RKO (cell line): ENCODE measurements around the gene TNP1.
A peak's percentile ranks its signal among the peaks of the same experiment; 100 is the strongest.

Experiments used
- DNase-seq: peaks from one replicate; pipeline ENCODE4 v3.0.0-alpha.2; 2016; ENCODE audit warnings: low spot score

Gene TNP1

GRCh38 chr2:216873573-216873972, 13.7 kb upstream of the TNP1 start:
- DNase-seq: no peak

DNA sequence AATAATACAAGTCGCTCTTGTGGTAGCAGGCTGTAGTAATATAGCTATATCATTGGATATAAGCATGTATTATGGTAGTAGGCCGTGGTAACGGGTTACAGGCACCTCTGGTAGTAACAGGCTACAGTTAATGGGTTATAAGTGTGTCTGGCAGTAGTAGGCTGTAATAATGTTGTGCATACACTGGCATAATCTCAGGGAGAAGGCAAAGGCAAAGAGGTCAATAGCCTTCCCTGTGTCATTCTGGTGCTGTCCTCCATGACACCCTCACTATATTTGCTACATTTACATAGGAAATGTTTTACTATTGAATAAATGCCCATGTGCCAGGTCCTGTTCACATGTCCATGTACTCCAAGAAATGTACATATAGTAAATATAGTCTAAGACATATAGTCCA, 12.8 kb upstream of the TNP1 start:
- no peak for DNase-seq

- DNase-seq: no peak
Observed at GRCh38 chr2:216872040-216872439, 12.2 kb upstream of the TNP1 start.

DNA sequence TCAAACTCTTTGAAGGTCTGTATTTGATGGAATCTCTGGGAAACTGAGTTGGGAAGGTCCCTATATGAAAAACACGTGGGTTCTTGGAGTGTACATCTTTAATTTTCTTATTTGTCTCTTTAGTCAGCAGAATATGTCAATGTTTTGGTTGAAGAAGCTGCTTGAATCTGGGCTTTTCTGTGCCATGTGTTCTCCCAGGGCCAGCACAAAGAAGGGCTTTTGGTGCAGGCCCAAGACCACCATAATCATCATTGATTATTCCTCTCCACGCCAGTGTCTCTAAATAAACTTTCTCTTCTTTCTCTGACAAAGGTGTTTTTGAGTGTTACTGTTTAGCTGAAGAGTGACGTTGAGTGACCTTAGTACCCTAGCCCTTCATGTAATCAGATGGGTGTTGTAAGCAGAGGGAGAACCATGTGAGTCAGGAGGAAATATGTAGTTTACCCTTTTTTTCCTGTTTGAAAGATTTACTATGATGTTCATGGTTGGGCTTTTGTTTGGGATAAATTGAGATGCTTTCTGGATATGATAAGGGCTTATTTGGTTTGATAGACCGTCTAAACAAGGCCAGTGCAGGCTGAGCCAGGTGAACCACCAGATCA, 11.6 kb upstream of the TNP1 start:
- DNase-seq: no peak

DNA sequence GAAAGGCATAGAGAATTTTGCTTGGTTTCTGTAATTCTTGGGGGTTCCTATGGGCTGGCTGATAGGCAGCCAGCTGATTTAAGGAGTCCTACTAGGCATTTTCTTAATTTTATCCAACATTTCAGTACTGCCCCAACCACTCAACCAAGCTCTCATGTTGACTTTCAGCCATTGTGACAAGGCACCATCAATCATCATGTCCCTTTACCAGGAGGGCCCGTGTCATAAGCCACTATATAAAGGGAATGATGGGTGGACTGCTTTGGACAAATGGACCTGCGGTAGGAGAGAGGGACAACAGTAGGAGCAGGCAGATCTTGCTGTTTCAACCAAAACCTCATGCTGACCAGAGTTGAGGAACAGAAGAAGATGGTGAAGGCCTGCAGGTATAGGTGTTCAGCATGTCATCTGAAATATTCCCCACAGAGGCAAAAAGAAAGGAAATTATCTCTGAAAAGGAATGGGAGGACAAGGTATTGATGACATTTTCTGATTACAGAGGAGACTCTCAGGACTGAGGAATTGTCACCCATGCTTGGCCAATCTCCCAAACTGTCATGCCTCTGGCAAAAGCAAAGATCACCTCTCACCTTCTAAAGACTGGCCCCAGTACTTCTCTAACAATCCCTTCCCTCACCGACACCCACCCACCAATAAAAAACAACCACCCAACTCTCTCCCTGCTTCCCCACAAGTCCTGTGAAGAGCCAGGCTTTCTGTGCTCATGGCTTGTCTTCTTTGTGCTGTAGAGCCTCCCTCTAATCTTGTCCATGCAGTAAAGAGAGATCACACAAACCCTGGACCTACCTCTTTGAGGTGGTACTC, 10.9 kb upstream of the TNP1 start:
- no peak for DNase-seq

GRCh38 chr2:216866515-216867095, 6.7 kb upstream of the TNP1 start:
- no peak for DNase-seq

- no peak for DNase-seq
Observed at GRCh38 chr2:216865658-216866057, 5.8 kb upstream of the TNP1 start.

- no peak for DNase-seq
Observed at GRCh38 chr2:216863946-216864345, 4.1 kb upstream of the TNP1 start.

DNA sequence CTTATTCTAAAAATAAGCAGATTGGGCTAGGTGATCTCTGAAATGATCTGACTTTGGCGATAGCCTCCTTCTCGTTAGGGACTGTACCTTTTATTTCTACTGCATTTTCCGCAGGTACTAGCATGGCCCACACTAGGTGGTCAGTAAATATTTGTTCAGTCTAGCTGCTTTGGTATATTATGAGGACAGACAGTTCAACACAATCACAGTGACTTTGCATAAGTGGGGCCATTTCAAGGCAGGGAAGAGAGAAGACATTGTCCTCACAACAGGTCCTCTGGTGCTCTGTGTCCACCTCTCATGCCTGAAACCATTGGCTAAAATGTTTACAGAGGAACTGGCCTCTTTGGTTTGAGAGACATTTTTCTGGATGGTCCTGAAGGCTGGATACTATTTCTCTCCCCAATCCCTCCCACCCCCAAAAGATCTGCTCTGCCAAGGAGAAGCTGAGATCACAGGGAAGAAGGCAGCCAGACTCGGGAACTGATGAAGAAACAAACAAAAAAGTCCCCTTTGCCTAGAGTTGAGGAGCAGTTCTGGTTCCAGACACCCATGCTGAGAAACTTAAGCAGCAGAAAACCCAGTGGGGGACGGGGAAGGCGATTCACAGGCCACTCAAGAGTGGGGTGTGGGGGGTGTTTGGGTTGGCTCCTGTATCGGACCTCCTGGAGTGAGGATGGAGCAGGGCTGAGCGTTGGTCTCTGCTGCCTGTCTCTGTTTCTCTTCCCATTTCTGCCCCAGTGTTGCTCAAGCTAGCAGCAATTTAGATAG, 2.9 kb upstream of the TNP1 start:
- DNase-seq: no peak

DNA sequence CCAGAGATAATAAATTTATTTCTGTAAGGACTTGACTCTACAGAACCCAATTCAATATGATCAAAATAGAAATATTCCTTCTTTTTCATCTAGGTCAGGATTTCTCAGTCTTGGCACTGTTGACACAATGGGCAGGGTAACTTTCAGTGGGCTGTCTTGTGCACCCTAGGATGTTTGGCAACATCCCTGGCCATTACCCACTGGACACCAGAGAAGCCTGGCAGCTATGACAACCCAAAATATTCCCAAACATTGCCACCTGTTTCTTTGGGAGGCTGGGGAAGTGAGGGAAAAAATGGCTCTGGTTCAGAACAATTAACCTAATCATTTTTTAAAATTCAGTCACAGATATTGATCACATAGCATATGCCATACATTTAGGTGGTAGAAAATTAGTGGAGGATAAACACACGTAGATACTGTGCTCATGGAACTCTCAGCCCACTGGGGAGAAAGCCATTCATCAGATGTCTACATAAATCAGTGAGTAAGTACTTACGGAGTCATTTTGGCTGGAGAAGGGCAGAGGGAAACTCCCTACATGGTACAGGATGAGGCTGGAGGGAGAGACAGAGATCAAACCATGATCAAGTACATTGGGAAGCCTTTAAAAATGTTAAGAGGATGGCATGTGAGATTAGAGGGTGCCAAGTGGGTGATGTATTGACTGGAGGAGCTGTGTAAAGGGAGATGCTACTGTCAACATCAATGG, 718 bp upstream of the TNP1 start:
- DNase-seq: no peak

DNA sequence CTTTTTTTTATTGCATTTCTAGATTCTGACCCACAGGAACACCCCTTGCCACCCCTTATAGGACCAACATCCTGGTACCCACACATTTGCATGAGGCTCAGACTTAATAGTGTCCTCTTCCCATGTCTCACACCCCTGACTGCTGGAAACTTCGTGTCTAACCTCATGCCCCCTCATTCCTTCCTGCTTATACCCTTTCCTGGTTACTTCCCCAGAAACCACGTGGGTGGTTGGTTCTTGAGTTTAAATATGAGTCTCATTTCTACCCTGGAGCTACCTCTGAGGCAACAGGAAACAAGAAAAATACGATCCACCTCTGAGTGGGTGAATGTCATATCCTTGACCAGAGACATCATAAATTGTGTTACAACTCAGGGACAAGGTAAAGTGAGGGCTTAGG, 1.6 kb downstream of the TNP1 start:
- DNase-seq: no peak

DNA sequence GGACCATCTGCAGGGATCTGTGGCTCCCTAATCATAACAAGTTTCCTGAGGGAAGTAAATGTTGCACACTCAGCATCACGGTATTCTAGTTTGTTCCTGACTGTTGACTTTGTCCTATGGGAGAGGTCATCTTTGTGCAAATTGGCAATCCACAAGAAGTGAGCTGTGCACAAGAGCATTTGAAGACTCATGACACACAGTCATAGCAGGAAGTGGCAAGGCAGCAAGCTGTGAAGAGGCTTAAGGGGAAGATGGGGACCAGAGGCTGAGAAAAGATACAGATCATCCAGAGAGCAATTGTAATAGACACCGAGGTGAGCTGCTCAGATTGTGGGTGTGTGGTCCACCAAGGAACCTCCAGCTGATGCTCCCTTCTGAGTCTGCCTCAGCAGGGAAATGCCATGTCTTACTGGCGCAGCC, 2.7 kb downstream of the TNP1 start:
- DNase-seq: peak; percentile 27

GRCh38 chr2:216856406-216857065, 3.3 kb downstream of the TNP1 start:
- no peak for DNase-seq

GRCh38 chr2:216855605-216856004, 4.3 kb downstream of the TNP1 start:
- no peak for DNase-seq

- DNase-seq: no peak
Observed at GRCh38 chr2:216855079-216855478, 4.8 kb downstream of the TNP1 start.

- DNase-seq: no peak
Observed at GRCh38 chr2:216851486-216852090, 8.3 kb downstream of the TNP1 start.

DNA sequence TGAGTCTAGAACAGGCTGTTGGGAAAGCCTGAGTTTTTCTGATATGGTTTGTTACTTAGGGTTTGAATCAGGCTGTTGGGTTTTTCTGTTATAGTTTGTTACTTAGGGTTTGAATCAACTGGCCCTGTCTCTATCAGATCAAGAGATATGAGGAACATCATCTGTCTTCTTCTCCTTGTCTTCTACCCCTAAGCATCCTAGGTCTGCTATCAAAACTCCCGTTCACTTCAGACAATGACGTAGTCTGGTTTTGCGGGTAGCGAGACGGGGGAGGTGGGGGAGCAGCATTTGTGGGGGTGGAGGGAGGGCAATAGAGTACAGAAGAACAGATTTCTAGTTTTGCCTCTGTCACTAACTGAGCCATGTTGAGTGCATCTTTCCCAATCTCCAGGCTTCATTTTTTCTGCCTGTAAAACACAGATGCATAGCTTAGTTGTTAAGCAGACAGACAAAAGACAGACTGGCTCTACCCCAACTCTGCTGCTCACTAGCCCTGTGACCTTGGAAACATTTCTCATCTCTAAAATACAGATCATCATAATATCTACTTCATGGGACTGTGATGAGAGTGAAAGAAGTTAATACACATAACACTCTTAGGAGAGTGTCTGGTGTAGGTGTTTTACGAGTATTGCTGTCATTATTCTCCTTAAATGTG, 9.1 kb downstream of the TNP1 start:
- no peak for DNase-seq

GRCh38 chr2:216849987-216850386, 9.9 kb downstream of the TNP1 start:
- DNase-seq: no peak

DNA sequence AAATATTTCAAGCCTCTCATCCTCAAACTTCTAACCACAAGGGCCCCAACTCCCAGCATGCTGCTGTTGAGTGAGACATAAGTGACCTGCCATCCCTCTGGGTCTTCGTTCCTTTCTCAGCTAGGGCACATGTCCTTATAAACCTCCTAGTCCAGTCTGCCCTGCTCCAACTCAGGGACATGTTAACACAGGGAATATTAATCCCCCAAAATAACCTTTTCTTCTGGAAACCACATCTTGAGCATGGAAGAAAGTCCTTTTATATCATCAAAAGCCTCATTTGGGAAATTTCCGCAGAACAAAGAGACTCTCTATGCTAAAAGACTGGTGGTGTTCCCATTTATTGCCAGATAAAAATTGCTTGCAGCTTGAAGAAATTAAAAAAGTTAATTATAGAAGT, 14.4 kb downstream of the TNP1 start:
- DNase-seq: no peak

GRCh38 chr2:216842636-216843035, 17.2 kb downstream of the TNP1 start:
- no peak for DNase-seq

- DNase-seq: no peak
Observed at GRCh38 chr2:216839688-216840087, 20.2 kb downstream of the TNP1 start.
